HG03558 (cell line): ENCODE results near the gene GRK1.

Experiments
- ATAC-seq: cut with Tn5 transposase; IDR thresholded peaks from one replicate; pipeline ENCODE4 v1.9.1; 2021; ENCODE audit warnings: moderate number of reproducible peaks; ENCODE audit not compliant: unreplicated experiment; ENCODE audit errors: extremely low read depth

Gene GRK1

DNA sequence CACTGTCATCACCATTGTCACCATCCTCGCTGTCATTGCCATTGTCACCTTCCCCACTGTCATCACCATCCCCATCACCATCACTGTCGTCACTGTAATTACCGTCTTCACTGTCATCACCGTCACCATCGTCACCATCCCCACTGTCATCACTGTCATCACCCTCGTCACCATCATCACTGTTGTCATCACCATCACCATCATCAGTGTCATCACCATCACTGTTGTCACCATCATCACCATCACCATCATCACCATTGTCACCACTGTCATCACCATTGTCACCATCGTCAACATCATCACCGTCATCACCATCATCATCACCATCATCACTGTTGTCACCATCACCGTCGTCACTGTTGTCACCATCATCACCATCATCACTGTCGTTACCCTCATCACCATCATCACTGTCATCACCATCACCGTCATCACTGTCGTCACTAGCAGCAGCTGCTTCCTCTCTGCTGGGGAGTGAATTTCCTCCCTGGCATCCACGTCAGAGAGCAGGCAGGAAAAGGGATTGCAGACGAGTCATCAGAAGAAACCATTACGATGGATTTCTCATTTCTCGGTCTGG lies 119.3 kb downstream of the GRK1 start:
- ATAC-seq = no peak
